ENCODE data around the gene OSCP1.
A peak's percentile ranks its signal among the peaks of the same experiment; 100 is the strongest.

OSCP1 gene

DNA sequence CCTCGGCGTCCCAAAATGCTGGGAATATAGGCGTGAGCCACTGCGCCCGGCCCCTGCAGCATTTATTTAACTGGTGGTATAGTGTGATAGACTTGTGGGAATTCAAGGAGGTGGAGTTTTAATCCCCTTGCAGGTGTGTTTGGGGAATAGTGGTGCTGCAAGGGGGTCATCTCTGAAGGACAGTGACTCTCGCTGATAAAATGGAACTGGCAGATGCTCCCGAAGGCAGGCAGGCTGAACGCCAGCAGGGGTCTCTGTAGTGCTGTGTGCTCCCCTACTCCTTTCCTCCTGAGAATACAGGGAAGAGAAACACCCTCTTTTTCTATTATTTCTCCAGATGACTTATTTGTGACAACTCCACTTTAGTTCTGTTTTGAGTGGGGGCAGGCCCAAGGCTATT, 4.0 kb downstream of the OSCP1 start:
- no peak for DNase-seq (ENCODE audit: low read depth)

- no peak for DNase-seq (ENCODE audit: low read depth)
Measured at GRCh38 chr1:36443297-36443696, 7.0 kb downstream of the OSCP1 start.

- no peak for DNase-seq (ENCODE audit: low read depth)
Measured at GRCh38 chr1:36442337-36442736, 7.9 kb downstream of the OSCP1 start.

GRCh38 chr1:36440646-36441045, 9.6 kb downstream of the OSCP1 start:
- DNase-seq (ENCODE audit: low read depth), result no peak

DNA sequence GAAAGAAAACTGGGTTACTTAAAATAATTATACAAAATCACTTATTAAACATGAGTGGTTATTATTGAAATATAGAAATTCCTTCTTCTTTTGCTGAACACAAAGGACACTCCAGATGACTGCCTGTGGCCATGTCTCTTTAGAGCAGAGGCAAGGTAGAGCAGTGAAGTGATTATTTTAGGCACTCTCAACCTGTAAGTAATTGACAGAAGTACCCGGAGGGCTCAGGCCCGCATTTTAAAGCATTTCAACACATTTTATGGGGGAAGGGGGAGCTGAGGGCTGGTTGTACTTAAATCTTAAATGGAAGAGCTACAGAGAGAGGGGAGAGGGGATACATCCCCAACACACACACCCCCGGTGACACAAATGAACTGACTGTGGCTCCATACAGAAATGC, 10.2 kb downstream of the OSCP1 start:
- DNase-seq (ENCODE audit: low read depth), result no peak

GRCh38 chr1:36438715-36439114, 11.5 kb downstream of the OSCP1 start:
- DNase-seq (ENCODE audit: low read depth), result no peak

- DNase-seq (ENCODE audit: low read depth), result no peak
Measured at GRCh38 chr1:36436821-36437220, 13.4 kb downstream of the OSCP1 start.

- DNase-seq (ENCODE audit: low read depth), result no peak
Measured at GRCh38 chr1:36433102-36433501, 17.1 kb downstream of the OSCP1 start.

DNA sequence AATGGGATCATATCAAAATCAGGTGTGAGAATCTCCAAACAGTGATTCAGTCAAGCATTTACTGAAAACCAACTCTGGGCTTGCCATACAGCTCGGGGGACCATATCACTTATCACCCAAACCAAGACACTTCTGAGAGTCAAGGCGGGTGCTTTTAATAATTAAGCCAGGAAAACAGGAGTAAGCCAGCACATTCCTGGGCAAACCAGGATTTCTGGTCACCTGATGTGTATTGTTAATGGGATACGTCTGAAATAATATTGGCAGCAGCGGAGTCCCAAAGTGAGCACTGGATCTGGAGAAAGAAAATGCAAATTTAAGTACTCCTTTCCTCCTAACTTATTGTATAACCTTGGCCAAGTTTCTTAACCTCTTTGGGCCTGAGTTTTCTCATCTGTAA, 17.6 kb downstream of the OSCP1 start:
- no peak for DNase-seq (ENCODE audit: low read depth)

DNA sequence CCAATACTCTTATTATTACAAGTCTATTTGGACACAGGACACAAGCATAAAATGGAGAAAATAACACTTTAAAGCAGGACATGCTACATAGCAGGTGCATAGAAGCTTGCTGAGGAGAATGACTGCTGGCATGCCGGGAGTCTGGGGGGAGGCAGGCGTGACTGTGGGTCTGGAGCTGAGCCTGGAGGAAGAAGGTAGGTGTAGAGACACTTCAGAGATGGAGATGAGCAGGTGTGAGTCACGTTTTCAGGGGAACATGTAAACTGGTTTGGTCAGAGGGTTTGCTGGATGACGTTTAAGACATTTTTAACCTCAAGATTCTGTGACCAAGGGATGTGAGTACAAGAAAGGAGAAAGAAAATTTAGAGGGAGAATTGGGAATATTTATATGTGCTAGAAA, 24.5 kb downstream of the OSCP1 start:
- no peak for DNase-seq (ENCODE audit: low read depth)

DNA sequence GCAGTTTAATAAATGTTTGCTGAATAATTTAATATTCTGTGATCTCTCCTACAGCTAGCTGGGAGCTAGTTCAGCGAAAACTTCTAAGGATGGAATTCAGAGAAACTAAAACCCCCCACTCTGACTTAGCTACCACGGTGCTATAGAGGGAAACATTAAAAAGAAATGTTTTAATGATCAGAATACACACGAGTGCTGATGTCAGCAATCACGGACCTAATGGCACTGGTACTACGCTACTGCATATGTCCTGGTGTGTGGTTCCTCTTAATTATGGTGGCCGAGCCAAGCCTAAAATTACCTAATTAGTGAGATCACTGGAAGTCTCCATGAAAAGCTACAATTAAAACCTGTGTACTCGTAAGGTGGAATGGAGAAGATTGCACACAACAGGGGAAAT, 28.6 kb downstream of the OSCP1 start:
- DNase-seq (ENCODE audit: low read depth), result no peak

- peak; percentile 62 for DNase-seq (ENCODE audit: low read depth)
Measured at GRCh38 chr1:36420836-36421317, 29.4 kb downstream of the OSCP1 start.

DNA sequence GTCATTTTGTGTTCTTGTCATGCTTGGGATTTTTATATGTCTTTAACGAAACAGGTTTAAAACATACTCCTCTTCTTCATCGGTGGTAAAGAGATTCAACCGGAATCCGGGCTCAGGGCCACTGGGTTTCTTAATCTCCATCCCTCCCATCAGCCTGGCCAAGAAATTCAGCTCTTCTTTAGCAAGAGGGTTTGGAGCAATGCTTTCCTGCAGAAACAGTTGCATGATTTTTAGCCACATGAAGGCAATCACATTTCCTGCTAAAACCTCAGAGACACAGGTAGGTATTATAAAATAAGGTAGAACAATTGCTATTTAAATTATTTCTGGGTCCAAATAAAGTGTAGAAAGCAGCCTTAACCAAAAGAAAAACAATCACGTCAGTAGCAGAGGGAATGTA, 29.8 kb downstream of the OSCP1 start:
- peak; percentile 7 for DNase-seq (ENCODE audit: low read depth)

DNA sequence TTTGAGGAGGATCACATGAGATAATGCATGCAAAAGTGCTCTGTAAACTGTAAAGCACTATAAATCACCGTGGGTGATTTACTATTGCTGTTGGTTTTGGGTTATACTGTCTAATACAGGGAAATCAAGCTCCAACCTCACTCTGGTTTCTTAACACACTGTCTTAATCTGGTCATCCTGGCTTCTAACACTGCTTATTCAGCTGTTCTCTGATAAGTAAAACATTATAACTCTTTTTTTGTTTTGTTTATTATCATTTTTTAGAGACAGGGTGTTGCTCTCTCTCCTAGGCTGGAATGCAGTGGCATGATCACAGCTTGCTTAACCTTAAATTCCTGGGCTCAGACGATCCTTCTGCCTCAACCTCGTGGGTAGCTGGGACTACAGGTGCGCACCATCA, 30.7 kb downstream of the OSCP1 start:
- no peak for DNase-seq (ENCODE audit: low read depth)

DNA sequence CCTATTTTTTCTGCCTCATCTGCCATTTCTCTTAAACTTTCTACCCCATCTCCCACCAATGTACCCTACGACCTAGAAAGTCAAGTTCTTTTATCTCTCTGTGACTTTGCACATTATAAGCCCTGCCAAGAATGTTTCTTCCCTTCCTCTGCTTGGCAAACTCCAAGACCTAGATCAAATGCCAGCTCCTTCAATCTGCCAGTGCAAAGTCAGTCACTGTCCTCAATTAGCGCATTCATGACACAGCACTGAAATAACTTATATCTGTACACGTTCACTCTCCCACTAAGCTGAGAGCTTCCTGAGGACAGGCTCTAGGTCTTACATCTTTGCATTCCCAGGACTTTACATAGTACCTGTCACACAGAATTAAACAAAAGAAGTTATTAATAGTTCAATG, 31.1 kb downstream of the OSCP1 start:
- DNase-seq (ENCODE audit: low read depth), result no peak

GRCh38 chr1:36417931-36418330, 32.3 kb downstream of the OSCP1 start:
- no peak for DNase-seq (ENCODE audit: low read depth)

GRCh38 chr1:36415661-36416326, 34.5 kb downstream of the OSCP1 start:
- no peak for DNase-seq (ENCODE audit: low read depth)

DNA sequence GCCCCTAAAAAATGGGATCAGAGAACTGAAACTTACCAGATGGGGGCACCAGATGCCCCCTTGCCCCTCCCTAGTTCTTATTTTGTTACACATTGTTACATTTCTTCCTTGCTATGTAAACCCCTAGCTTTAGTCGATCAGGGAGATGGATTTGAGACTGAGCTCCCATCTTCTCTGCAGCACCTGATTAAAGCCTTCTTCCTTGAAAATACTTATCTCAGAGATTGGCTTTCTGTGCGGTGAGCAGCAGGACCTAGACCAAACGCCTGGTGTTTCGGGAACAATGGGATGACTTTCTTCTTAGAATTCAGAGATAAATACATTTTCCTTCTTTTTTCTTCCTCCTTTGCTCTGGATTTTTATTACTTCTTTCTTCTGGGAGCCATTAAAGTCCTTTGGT, 35.9 kb downstream of the OSCP1 start:
- DNase-seq (ENCODE audit: low read depth), result no peak

DNA sequence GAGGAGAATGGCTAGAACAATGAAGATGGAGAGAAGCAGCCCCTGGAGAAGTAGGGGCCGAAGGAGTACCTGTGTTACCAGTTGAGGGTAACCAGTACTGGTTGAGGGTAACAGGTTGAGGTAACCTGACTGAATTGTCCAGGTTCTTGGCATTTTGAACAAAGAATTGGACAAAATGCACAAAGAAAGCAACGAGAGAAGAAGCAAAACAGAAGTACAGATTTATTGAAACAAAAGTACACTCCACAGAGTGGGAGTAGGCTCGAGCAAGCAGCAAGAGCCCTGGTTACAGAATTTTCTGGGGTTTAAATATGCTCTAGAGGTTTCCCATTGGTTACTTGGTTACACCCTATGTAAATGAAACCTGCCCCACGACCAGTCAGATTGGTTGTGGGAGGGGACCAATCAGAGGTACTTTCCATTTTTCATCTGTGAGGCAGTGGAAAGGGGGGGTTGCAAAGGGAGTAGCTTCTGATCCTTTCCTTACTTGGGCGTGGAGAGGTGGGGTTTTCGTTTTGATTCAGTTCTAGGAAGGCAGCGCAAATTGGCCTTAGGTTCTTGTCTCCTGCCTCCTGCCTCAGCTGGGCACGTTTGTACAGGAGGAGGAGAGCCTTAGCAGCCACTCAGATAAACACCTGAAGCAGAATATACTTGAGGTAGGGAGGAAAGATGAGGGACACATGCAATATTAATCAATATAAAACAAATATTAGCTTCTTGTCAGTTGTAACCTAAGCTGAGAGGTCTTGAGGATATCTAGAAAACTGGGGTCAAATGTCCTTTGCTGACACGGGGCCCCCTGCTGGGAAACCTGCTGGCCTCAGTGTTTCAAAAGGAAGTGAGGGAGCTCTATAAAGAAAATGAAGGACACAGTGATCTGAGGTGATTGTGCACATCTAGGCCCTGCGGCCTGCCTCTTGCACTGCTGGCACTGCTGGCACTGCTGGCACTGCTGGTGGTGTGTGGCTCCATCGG, 38.3 kb downstream of the OSCP1 start:
- no peak for DNase-seq (ENCODE audit: low read depth)

DNA sequence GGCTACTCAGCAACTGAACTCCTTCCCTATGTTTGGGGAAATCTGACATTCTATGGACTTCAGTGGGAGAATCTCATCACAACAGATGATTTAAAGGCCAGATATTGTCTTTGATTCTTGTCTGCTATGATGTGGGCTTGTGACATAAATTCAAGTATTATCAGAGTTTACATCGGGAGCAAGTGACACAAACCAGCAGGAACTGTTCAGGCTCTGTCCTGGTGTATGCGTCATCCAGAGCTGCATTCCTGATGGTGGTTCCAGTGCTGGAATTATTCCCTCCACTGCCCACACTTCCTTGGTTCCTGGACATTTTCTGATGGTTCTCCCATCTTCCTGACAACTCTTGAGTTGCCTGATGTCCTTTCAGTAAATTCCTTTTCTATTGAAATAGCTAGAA, 41.8 kb downstream of the OSCP1 start:
- DNase-seq (ENCODE audit: low read depth), result no peak

DNA sequence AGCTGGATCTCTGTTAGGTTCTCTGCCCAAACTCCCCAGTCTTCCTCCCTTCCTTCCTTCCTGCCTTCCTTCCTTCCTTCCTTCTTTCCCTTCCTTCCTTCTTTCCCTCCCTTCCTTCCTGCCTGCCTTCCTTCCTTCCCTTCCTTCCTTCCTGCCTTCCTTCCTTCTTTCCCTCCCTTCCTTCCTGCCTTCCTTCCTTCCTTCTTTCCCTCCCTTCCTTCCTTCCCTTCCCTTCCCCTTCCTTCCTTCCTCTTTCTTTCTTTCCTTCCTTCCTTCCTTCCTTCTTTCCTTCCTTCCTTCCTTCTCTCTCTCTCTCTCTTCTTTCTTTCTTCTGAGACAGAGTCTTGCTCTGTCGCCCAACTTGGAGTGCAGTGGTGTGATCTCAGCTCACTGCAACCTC, 43.8 kb downstream of the OSCP1 start:
- no peak for DNase-seq (ENCODE audit: low read depth)

- DNase-seq (ENCODE audit: low read depth), result no peak
Measured at GRCh38 chr1:36402504-36402890, 47.8 kb downstream of the OSCP1 start.

Data from GM04504 (cell line).